HEK293 (cell line): Measurements from ENCODE around the gene MTCH2.

Experiments used
- CTCF ChIA-PET: fragments of 350-600 bp; formaldehyde crosslinking; extraction: SDS; loops from one replicate; lab custom pipeline; 2021; ENCODE audit warnings: antibody characterized with exemption; lab: Yijun Ruan, JAX
- POLR2A ChIA-PET: fragments of 300-600 bp; formaldehyde crosslinking; extraction: SDS; loops from one replicate; lab custom pipeline; 2020; ENCODE audit warnings: antibody characterized with exemption, inconsistent platforms; lab: Yijun Ruan, JAX
- H3K27ac ChIP-seq: fragments of 200-500 bp; sonication (Bioruptor generic); 2 replicates; pipeline ENCODE4 v1.5.1; 2014; ENCODE audit warnings: low read depth, low read length, control low read depth, inconsistent platforms; ENCODE audit errors: extremely low read depth
- H3K36me3 ChIP-seq, 2 experiments: fragments of 200-500 bp in 1 of 2; sonication (Bioruptor generic) in 1 of 2; 1 replicate in 1 of 2; 2 replicates in 1 of 2; pipeline ENCODE4 v1.5.1; 2014 to 2017; ENCODE audit warnings: inconsistent platforms in 2 of 2, low read length in 2 of 2; ENCODE audit not compliant: control insufficient read depth in 2 of 2, insufficient read depth in 1 of 2
- H3K4me1 ChIP-seq: fragments of 200-500 bp; sonication (Bioruptor generic); 2 replicates; pipeline ENCODE4 v1.5.1; 2014; ENCODE audit warnings: mild to moderate bottlenecking, low read length, inconsistent platforms; ENCODE audit not compliant: control insufficient read depth, insufficient read depth
- H3K4me3 ChIP-seq: 2 replicates; pipeline ENCODE4 v1.5.1; 2011; ENCODE audit warnings: low read depth, mild to moderate bottlenecking, control low read depth, low read length, moderate library complexity
- H3K9me3 ChIP-seq: fragments of 200-500 bp; sonication (Bioruptor generic); 2 replicates; pipeline ENCODE4 v1.5.1; 2014; ENCODE audit warnings: low read depth, low read length, inconsistent platforms; ENCODE audit not compliant: control insufficient read depth, insufficient read depth
- BCL11A ChIP-seq: fragments of 450-650 bp; formaldehyde crosslinking; IDR thresholded peaks from 2 replicates; pipeline ENCODE4 v1.5.1; 2016; ENCODE audit warnings: low read depth, missing biosample characterization, missing genetic modification characterization
- FEZF1 ChIP-seq: fragments of 450-650 bp; formaldehyde crosslinking; IDR thresholded peaks from 2 replicates; pipeline ENCODE4 v1.5.1; 2016; ENCODE audit warnings: missing biosample characterization, missing genetic modification characterization
- KLF8 ChIP-seq: fragments of 450-650 bp; formaldehyde crosslinking; IDR thresholded peaks from 2 replicates; pipeline ENCODE4 v1.5.1; 2016; ENCODE audit warnings: missing biosample characterization, missing genetic modification characterization
- SALL2 ChIP-seq: fragments of 450-650 bp; formaldehyde crosslinking; IDR thresholded peaks from 2 replicates; pipeline ENCODE4 v1.5.0; 2017; ENCODE audit warnings: missing biosample characterization, mild to moderate bottlenecking, missing genetic modification characterization, borderline replicate concordance
- SP2 ChIP-seq: fragments of 450-650 bp; formaldehyde crosslinking; IDR thresholded peaks from 2 replicates; pipeline ENCODE4 v1.5.1; 2016; ENCODE audit warnings: missing biosample characterization, missing genetic modification characterization
- TCF7L2 ChIP-seq: IDR thresholded peaks from 2 replicates; pipeline ENCODE4 v1.6.1; 2011; ENCODE audit warnings: low read depth, mild to moderate bottlenecking, inconsistent platforms, low read length, moderate library complexity, borderline replicate concordance
- TRIM28 ChIP-seq: IDR thresholded peaks from 2 replicates; pipeline ENCODE4 v1.6.1; 2011; ENCODE audit warnings: low read length, control low read depth, borderline replicate concordance
- YY1 ChIP-seq: fragments of 450-650 bp; formaldehyde crosslinking; IDR thresholded peaks from 2 replicates; pipeline ENCODE4 v1.5.1; 2018; ENCODE audit warnings: missing biosample characterization, missing genetic modification characterization
- ZBTB17 ChIP-seq: fragments of 450-650 bp; formaldehyde crosslinking; IDR thresholded peaks from 2 replicates; pipeline ENCODE4 v1.5.1; 2016; ENCODE audit warnings: missing biosample characterization, missing genetic modification characterization
- ZBTB7A ChIP-seq: fragments of 450-650 bp; formaldehyde crosslinking; IDR thresholded peaks from 2 replicates; pipeline ENCODE4 v1.5.1; 2016; ENCODE audit warnings: low read depth, missing biosample characterization, missing genetic modification characterization
- ZFHX2 ChIP-seq: fragments of 450-650 bp; formaldehyde crosslinking; conservative IDR thresholded peaks from 2 replicates; pipeline ENCODE4 v1.5.1; 2016; ENCODE audit warnings: missing biosample characterization, missing genetic modification characterization
- ZIC2 ChIP-seq: fragments of 450-650 bp; formaldehyde crosslinking; IDR thresholded peaks from 2 replicates; pipeline ENCODE4 v1.5.1; 2016; ENCODE audit warnings: missing biosample characterization, missing genetic modification characterization
- ZNF114 ChIP-seq: fragments of 450-650 bp; formaldehyde crosslinking; IDR thresholded peaks from 2 replicates; pipeline ENCODE4 v1.5.0; 2017; ENCODE audit warnings: missing biosample characterization, missing genetic modification characterization
- ZNF132 ChIP-seq: fragments of 450-650 bp; formaldehyde crosslinking; IDR thresholded peaks from 2 replicates; pipeline ENCODE4 v1.5.1; 2017; ENCODE audit warnings: missing biosample characterization, missing genetic modification characterization, borderline replicate concordance
- ZNF138 ChIP-seq: fragments of 450-650 bp; formaldehyde crosslinking; IDR thresholded peaks from 2 replicates; pipeline ENCODE4 v1.5.1; 2016; ENCODE audit warnings: missing biosample characterization, missing genetic modification characterization, borderline replicate concordance
- ZNF324 ChIP-seq: fragments of 450-650 bp; formaldehyde crosslinking; IDR thresholded peaks from 2 replicates; pipeline ENCODE4 v1.5.1; 2016; ENCODE audit warnings: missing biosample characterization, missing genetic modification characterization
- ZNF341 ChIP-seq: fragments of 450-650 bp; formaldehyde crosslinking; IDR thresholded peaks from 2 replicates; pipeline ENCODE4; 2016; ENCODE audit warnings: low read depth, missing biosample characterization, missing genetic modification characterization
- ZNF426 ChIP-seq: fragments of 450-650 bp; formaldehyde crosslinking; IDR thresholded peaks from 2 replicates; pipeline ENCODE4 v1.5.1; 2017; ENCODE audit warnings: missing biosample characterization, missing genetic modification characterization, mild to moderate bottlenecking, inconsistent platforms, moderate library complexity
- ZNF548 ChIP-seq: fragments of 450-650 bp; formaldehyde crosslinking; IDR thresholded peaks from 2 replicates; pipeline ENCODE4 v1.5.1; 2016; ENCODE audit warnings: missing biosample characterization, missing genetic modification characterization
- ZNF549 ChIP-seq: fragments of 450-650 bp; IDR thresholded peaks from 2 replicates; pipeline ENCODE4 v1.5.1; 2018; ENCODE audit warnings: missing biosample characterization, missing genetic modification characterization, mild to moderate bottlenecking, inconsistent platforms, moderate library complexity
- ZNF658 ChIP-seq: fragments of 450-650 bp; formaldehyde crosslinking; IDR thresholded peaks from 2 replicates; pipeline ENCODE4; 2016; ENCODE audit warnings: missing biosample characterization, missing genetic modification characterization
- ZNF664 ChIP-seq: fragments of 450-650 bp; formaldehyde crosslinking; IDR thresholded peaks from 2 replicates; pipeline ENCODE4 v1.5.1; 2016; ENCODE audit warnings: missing biosample characterization, missing genetic modification characterization
- ZNF677 ChIP-seq: fragments of 450-650 bp; IDR thresholded peaks from 2 replicates; pipeline ENCODE4 v1.5.0; 2018; ENCODE audit warnings: missing biosample characterization, mild to moderate bottlenecking, missing genetic modification characterization, moderate library complexity
- ZNF707 ChIP-seq: fragments of 450-650 bp; formaldehyde crosslinking; IDR thresholded peaks from 2 replicates; pipeline ENCODE4 v1.5.1; 2016; ENCODE audit warnings: missing biosample characterization, missing genetic modification characterization
- TF ChIP-seq, protein P1 (sequence below): fragments of 450-650 bp; formaldehyde crosslinking; IDR thresholded peaks from 2 replicates; pipeline ENCODE4 v1.5.1; 2016; ENCODE audit warnings: missing biosample characterization, missing genetic modification characterization
- TF ChIP-seq, protein P2 (sequence below): fragments of 450-650 bp; formaldehyde crosslinking; IDR thresholded peaks from 2 replicates; pipeline ENCODE4 v1.5.1; 2017; ENCODE audit warnings: missing biosample characterization, missing genetic modification characterization
- TF ChIP-seq, protein P3 (sequence below): fragments of 450-650 bp; formaldehyde crosslinking; IDR thresholded peaks from 2 replicates; pipeline ENCODE4 v1.5.1; 2016; ENCODE audit warnings: missing biosample characterization, missing genetic modification characterization
- TF ChIP-seq, protein P4 (sequence below): fragments of 450-650 bp; formaldehyde crosslinking; IDR thresholded peaks from 2 replicates; pipeline ENCODE4 v1.5.1; 2016; ENCODE audit warnings: missing biosample characterization, missing genetic modification characterization
- TF ChIP-seq, protein P5 (sequence below): fragments of 450-650 bp; formaldehyde crosslinking; IDR thresholded peaks from 2 replicates; pipeline ENCODE4 v1.5.1; 2016; ENCODE audit warnings: missing biosample characterization, missing genetic modification characterization
- TF ChIP-seq, protein P6 (sequence below): fragments of 450-650 bp; formaldehyde crosslinking; IDR thresholded peaks from 2 replicates; pipeline ENCODE4 v1.5.1; 2016; ENCODE audit warnings: missing biosample characterization, missing genetic modification characterization

The MTCH2 gene

DNA sequence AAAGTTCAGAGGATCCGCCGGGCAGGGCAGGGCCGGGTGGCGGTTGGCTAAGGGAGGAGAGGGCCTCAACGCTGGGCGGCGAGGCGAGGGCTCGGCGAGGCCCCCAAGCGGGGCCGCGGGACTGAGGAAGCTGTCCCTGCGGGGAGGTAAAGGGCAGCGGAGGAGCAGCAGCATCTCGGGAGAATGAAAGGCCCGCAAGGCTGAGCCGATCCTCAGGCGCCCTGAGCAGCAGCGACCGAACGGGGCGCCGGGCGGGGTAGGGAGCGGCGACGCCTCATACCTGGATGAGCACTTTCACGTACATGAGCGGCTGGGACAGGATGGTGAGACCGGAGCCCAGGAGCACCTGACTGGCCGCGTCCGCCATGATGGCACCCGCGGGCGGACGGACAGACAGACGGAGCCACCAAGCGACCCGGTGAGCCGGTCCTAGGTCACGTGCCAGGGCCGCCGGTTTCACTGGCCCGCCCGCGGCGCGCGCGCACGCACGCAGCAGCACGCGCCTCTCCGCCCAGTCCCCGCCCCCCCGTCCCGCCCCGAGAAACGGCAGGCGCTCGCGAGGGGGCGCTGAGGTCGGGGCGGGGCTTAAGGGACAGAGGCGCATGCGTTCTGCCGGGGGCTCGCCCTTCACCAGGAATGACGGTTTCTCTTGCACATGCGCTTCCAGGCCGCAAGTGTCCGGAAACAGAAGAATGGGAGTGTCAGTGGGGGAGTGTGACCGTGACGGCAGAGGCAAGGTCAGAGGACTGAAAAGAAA is at the start of gene MTCH2:
TSS of gene MTCH2 (minus strand) at position 461 of the 757 bp plus-strand sequence. CDS start at position 367, 94 bp downstream.
- H3K4me1 ChIP-seq, result no peaks in the 10 kb centered on the region
- H3K4me3 ChIP-seq, result peak within 1 kb of the TSS; percentile 93
- POLR2A ChIA-PET, result interaction anchor here (0.6 to 1.0 kb wide), 2 partner anchors 74 to 197 kb away, joined by 3 to 4 read pairs; no protein-coding TSS in a partner anchor
- H3K27ac ChIP-seq, result peak within 1 kb of the TSS; percentile 87
- no peaks in the 10 kb centered on the region for H3K9me3 ChIP-seq
- peaks cover 2 to 25% of the 10 kb centered on the region in 2 experiments for H3K36me3 ChIP-seq
- CTCF ChIA-PET, result no interaction called here
- TF ChIP-seq, protein P1, sequence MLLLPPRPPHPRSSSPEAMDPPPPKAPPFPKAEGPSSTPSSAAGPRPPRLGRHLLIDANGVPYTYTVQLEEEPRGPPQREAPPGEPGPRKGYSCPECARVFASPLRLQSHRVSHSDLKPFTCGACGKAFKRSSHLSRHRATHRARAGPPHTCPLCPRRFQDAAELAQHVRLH (tag by site-specific recombination), result peak; percentile 77; the same call in 1 of the 2 replicates
- TF ChIP-seq TRIM28 (no peak), ZNF677 (tag by site-specific recombination) (no peak), ZNF549 (tag by site-specific recombination) (no peak), ZIC2 (peak; percentile 63), KLF8 (0 out of 2 replicates have a peak, but pooled peaks have one; percentile 73), SP2 (peak; percentile 67), ZNF707 (no peak), ZBTB17 (tag by site-specific recombination) (peak; percentile 77; the same call in 1 of the 2 replicates), TCF7L2 (no peak), ZNF132 (tag by site-specific recombination) (no peak), YY1 (tag by site-specific recombination) (peak; percentile 93), ZNF664 (no peak), ZNF341 (tag by site-specific recombination) (peak; percentile 70), BCL11A (tag by site-specific recombination) (no peak), ZNF114 (tag by site-specific recombination) (no peak), ZFHX2 (tag by site-specific recombination) (no peak; the same call in 1 of the 2 replicates), ZNF426 (tag by site-specific recombination) (no peak), ZBTB7A (tag by site-specific recombination) (0 out of 2 replicates have a peak, but pooled peaks have one; percentile 48), ZNF548 (no peak), ZNF138 (tag by site-specific recombination) (no peak), ZNF658 (no peak), FEZF1 (no peak), ZNF324 (tag by site-specific recombination) (peak; percentile 75; the same call in 1 of the 2 replicates), SALL2 (tag by site-specific recombination) (no peak)
- TF ChIP-seq, protein P2, sequence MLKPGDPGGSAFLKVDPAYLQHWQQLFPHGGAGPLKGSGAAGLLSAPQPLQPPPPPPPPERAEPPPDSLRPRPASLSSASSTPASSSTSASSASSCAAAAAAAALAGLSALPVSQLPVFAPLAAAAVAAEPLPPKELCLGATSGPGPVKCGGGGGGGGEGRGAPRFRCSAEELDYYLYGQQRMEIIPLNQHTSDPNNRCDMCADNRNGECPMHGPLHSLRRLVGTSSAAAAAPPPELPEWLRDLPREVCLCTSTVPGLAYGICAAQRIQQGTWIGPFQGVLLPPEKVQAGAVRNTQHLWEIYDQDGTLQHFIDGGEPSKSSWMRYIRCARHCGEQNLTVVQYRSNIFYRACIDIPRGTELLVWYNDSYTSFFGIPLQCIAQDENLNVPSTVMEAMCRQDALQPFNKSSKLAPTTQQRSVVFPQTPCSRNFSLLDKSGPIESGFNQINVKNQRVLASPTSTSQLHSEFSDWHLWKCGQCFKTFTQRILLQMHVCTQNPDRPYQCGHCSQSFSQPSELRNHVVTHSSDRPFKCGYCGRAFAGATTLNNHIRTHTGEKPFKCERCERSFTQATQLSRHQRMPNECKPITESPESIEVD (tag by site-specific recombination), result no peak
- TF ChIP-seq, protein P3, sequence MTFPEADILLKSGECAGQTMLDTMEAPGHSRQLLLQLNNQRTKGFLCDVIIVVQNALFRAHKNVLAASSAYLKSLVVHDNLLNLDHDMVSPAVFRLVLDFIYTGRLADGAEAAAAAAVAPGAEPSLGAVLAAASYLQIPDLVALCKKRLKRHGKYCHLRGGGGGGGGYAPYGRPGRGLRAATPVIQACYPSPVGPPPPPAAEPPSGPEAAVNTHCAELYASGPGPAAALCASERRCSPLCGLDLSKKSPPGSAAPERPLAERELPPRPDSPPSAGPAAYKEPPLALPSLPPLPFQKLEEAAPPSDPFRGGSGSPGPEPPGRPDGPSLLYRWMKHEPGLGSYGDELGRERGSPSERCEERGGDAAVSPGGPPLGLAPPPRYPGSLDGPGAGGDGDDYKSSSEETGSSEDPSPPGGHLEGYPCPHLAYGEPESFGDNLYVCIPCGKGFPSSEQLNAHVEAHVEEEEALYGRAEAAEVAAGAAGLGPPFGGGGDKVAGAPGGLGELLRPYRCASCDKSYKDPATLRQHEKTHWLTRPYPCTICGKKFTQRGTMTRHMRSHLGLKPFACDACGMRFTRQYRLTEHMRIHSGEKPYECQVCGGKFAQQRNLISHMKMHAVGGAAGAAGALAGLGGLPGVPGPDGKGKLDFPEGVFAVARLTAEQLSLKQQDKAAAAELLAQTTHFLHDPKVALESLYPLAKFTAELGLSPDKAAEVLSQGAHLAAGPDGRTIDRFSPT (tag by site-specific recombination), result peak; percentile 30; the same call in 1 of the 2 replicates
- TF ChIP-seq, protein P4, sequence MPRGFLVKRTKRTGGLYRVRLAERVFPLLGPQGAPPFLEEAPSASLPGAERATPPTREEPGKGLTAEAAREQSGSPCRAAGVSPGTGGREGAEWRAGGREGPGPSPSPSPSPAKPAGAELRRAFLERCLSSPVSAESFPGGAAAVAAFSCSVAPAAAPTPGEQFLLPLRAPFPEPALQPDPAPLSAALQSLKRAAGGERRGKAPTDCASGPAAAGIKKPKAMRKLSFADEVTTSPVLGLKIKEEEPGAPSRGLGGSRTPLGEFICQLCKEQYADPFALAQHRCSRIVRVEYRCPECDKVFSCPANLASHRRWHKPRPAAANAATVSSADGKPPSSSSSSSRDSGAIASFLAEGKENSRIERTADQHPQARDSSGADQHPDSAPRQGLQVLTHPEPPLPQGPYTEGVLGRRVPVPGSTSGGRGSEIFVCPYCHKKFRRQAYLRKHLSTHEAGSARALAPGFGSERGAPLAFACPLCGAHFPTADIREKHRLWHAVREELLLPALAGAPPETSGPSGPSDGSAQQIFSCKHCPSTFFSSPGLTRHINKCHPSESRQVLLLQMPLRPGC, result peak; percentile 22; the same call in 1 of the 2 replicates
- TF ChIP-seq, protein P5, sequence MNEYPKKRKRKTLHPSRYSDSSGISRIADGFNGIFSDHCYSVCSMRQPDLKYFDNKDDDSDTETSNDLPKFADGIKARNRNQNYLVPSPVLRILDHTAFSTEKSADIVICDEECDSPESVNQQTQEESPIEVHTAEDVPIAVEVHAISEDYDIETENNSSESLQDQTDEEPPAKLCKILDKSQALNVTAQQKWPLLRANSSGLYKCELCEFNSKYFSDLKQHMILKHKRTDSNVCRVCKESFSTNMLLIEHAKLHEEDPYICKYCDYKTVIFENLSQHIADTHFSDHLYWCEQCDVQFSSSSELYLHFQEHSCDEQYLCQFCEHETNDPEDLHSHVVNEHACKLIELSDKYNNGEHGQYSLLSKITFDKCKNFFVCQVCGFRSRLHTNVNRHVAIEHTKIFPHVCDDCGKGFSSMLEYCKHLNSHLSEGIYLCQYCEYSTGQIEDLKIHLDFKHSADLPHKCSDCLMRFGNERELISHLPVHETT (tag by site-specific recombination), result no peak
- TF ChIP-seq, protein P6, sequence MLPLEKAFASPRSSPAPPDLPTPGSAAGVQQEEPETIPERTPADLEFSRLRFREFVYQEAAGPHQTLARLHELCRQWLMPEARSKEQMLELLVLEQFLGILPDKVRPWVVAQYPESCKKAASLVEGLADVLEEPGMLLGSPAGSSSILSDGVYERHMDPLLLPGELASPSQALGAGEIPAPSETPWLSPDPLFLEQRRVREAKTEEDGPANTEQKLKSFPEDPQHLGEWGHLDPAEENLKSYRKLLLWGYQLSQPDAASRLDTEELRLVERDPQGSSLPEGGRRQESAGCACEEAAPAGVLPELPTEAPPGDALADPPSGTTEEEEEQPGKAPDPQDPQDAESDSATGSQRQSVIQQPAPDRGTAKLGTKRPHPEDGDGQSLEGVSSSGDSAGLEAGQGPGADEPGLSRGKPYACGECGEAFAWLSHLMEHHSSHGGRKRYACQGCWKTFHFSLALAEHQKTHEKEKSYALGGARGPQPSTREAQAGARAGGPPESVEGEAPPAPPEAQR (tag by site-specific recombination), result no peak
